K562 (cell line): ENCODE measurements around the gene C1RL. TPM values are rescaled to one million over a fixed set of nuclear protein-coding genes. Genes with fewer than 3 reads are reported as not detected.

Experiments
- ATAC-seq: fragments of 200-7000 bp; cut with Tn5 transposase; 3 replicates; pipeline ENCODE4 v1.9.1; 2020; ENCODE audit warnings: moderate library complexity
- BruUV-seq: library from RNA; stranded (reverse); fragments of 400-500 nt; replicated peaks from 2 replicates; lab custom pipeline; 2021; lab: Mats Ljungman, UMichigan
- CTCF ChIA-PET: fragments of 300-600 bp; formaldehyde crosslinking; extraction: SDS; loops from one replicate; lab custom pipeline; 2021; ENCODE audit warnings: low intra/inter-chr PET ratio; lab: Yijun Ruan, JAX
- POLR2A ChIA-PET: fragments of 300-600, 350-650 bp; sonication (Branson Sonifier 250); formaldehyde crosslinking; extraction: SDS; loops from one replicate; lab custom pipeline; 2021; ENCODE audit warnings: antibody characterized with exemption, inconsistent platforms; lab: Yijun Ruan, JAX
- DNase-seq, 4 experiments: peaks; one replicate each; pipeline versions ENCODE4 v3.0.0 to v3.0.0-alpha.2; 2011 to 2018; ENCODE audit warnings: low spot score in 3 of 4, mixed read lengths in 3 of 4; ENCODE audit errors: extremely low read depth in 1 of 4
- FAIRE-seq: peaks from 2 replicates; lab custom pipeline; 2011; peaks lifted over from hg19 to GRCh38; lab: Jason Lieb, UNC
- H2AFZ ChIP-seq: 2 replicates; pipeline ENCODE4 v1.6.0; 2011; ENCODE audit warnings: low read depth, low read length, control low read depth, inconsistent platforms
- H3K27ac ChIP-seq: fragments of 200-600 bp; 3 replicates; pipeline ENCODE4 v1.8.0; 2011; ENCODE audit warnings: low read depth, mild to moderate bottlenecking, control low read depth, inconsistent platforms, low read length, moderate library complexity, mixed read lengths; ENCODE audit errors: extremely low read depth
- H3K27me3 ChIP-seq, 2 experiments: fragments of 300-600 bp in 1 of 2; 2 replicates in 1 of 2; 3 replicates in 1 of 2; pipeline versions ENCODE4 v1.6.0 to v1.8.0; 2011; ENCODE audit warnings: inconsistent platforms in 2 of 2, low read length in 2 of 2, mild to moderate bottlenecking in 1 of 2, mixed read lengths in 1 of 2, moderate library complexity in 1 of 2; ENCODE audit not compliant: control insufficient read depth in 2 of 2, insufficient read depth in 2 of 2
- H3K36me3 ChIP-seq: fragments of 300-600 bp; 3 replicates; pipeline ENCODE4 v1.8.0; 2011; ENCODE audit warnings: mild to moderate bottlenecking, low read length, inconsistent platforms; ENCODE audit not compliant: control insufficient read depth, insufficient read depth
- H3K4me1 ChIP-seq, 2 experiments: fragments of 200-600 bp in 1 of 2; replicated peaks in 1 of 2; 2 replicates in 1 of 2; 3 replicates in 1 of 2; pipeline versions ENCODE4 v1.5.1 to v1.8.0; 2011; ENCODE audit warnings: inconsistent platforms in 2 of 2, low read length in 2 of 2, mild to moderate bottlenecking in 1 of 2, mixed read lengths in 1 of 2, moderate library complexity in 1 of 2; ENCODE audit not compliant: control insufficient read depth in 2 of 2, insufficient read depth in 2 of 2
- H3K4me2 ChIP-seq: 2 replicates; pipeline ENCODE4 v1.6.1; 2011; ENCODE audit warnings: low read length, control low read depth, inconsistent platforms, mixed read lengths; ENCODE audit not compliant: insufficient read depth
- H3K4me3 ChIP-seq: fragments of 200-600 bp; sonication (generic), shearing (Covaris generic); 2 replicates; pipeline ENCODE4 v1.5.1; 2016; ENCODE audit warnings: control low read depth, inconsistent platforms
- H3K79me2 ChIP-seq: fragments of 200-600 bp; 3 replicates; pipeline ENCODE4 v1.8.0; 2011; ENCODE audit warnings: low read length, inconsistent platforms; ENCODE audit not compliant: control insufficient read depth, insufficient read depth
- H3K9ac ChIP-seq, 2 experiments: 2 replicates each; pipeline versions ENCODE4 v1.6.0 to v1.6.1; 2011; ENCODE audit warnings: low read depth in 2 of 2, low read length in 2 of 2, control low read depth in 1 of 2, inconsistent platforms in 1 of 2, mild to moderate bottlenecking in 1 of 2, mixed read lengths in 1 of 2; ENCODE audit not compliant: insufficient read depth in 1 of 2
- H3K9me1 ChIP-seq: one replicate; pipeline ENCODE4 v1.6.0; 2011; ENCODE audit warnings: inconsistent platforms, mild to moderate bottlenecking, low read length, moderate library complexity; ENCODE audit not compliant: control insufficient read depth, insufficient read depth
- H3K9me3 ChIP-seq: replicated peaks from 2 replicates; pipeline ENCODE4 v1.5.1; 2011; ENCODE audit warnings: low read depth, low read length, inconsistent platforms; ENCODE audit not compliant: control insufficient read depth, insufficient read depth
- H4K20me1 ChIP-seq: replicated peaks from 2 replicates; pipeline ENCODE4 v1.6.1; 2011; ENCODE audit warnings: low read length, inconsistent platforms, mixed read lengths; ENCODE audit not compliant: control insufficient read depth, insufficient read depth
- MCM3 ChIP-seq: fragments of 450-650 bp; IDR thresholded peaks from 2 replicates; pipeline ENCODE4 v1.6.1; 2016
- MEIS2 ChIP-seq: fragments of 450-650 bp; IDR thresholded peaks from 2 replicates; pipeline ENCODE4 v1.6.1; 2014; ENCODE audit warnings: mild to moderate bottlenecking; ENCODE audit not compliant: partially characterized antibody
- MXI1 ChIP-seq: IDR thresholded peaks from 2 replicates; pipeline ENCODE4 v1.6.1; 2011; ENCODE audit warnings: low read depth, mild to moderate bottlenecking, improper control_type of control experiment, low read length
- PHB ChIP-seq: fragments of 250-450 bp; sonication (Bioruptor Pico); IDR thresholded peaks from 2 replicates; pipeline ENCODE4 v1.5.0; 2021
- SETDB1 ChIP-seq: IDR thresholded peaks from one replicate; pipeline ENCODE4 v1.6.1; 2012; ENCODE audit warnings: low read length, control low read depth, inconsistent platforms
- ZNF347 ChIP-seq: fragments of 450-650 bp; formaldehyde crosslinking; IDR thresholded peaks from 2 replicates; pipeline ENCODE4 v1.4.0; 2020; ENCODE audit warnings: low read depth, mild to moderate bottlenecking, moderate library complexity
- ZNF384 ChIP-seq: IDR thresholded peaks from 2 replicates; pipeline ENCODE4 v1.6.1; 2012; ENCODE audit warnings: low read depth, low read length, improper control_type of control experiment
- WGBS: fragments of 100-300 bp; shearing (Covaris generic); methylation state at CpG from one replicate; pipeline ENCODE4 v1.1.6; 2016; ENCODE audit warnings: low coverage, mixed read lengths; ENCODE audit not compliant: insufficient coverage; ENCODE audit errors: missing lambda C conversion rate; 5-methylcytosine and 5-hydroxymethylcytosine counted together
- in situ Hi-C: fragments of 300-500 bp; cut with MboI; formaldehyde crosslinking; loops from 4 replicates; pipeline ENCODE4 v1.15.0; 2018; ENCODE audit warnings: inconsistent platforms, mixed read lengths
- intact Hi-C: fragments of 100-400 bp; cut with micrococcal nuclease; formaldehyde crosslinking; loops from 2 replicates; pipeline ENCODE4 v1.14.2; 2022
- polyA plus RNA-seq, 8 experiments: library from polyadenylated mRNA; depleted of rRNA in 4 of 8; stranded (reverse) in 5 of 8; unstranded in 3 of 8; fragments of >200 nt; fragmentation: Nextera tagmentation in 2 of 8; fragmentation: Illumina TruSeq in 1 of 8; extraction: Ambion mirVana in 2 of 8; extraction: Trizol in 1 of 8; gene quantifications; 2 replicates each; pipeline versions ENCODE4 v1.2.1 to v1.2.3, GENCODE V29; 2011 to 2014; ENCODE audit warnings: inconsistent platforms in 1 of 8, missing spikeins in 1 of 8
- total RNA-seq, 7 experiments: library from RNA; depleted of rRNA in 6 of 7; stranded (reverse); fragments of >200 nt in 6 of 7; fragmentation: Illumina TruSeq in 2 of 7; extraction: Trizol in 2 of 7; gene quantifications; 2 replicates each; pipeline versions ENCODE4 v1.2.1 to v1.2.3, GENCODE V29; 2011 to 2021; ENCODE audit warnings: low replicate concordance in 1 of 7
- TF ChIP-seq, protein P1 (sequence below): fragments of 450-650 bp; IDR thresholded peaks from 2 replicates; pipeline ENCODE4 v1.6.1; 2016; ENCODE audit warnings: mild to moderate bottlenecking, moderate library complexity
- TF ChIP-seq, protein P2 (sequence below): sonication (generic); formaldehyde crosslinking; IDR thresholded peaks from 2 replicates; pipeline ENCODE4 v1.8.0; 2022; ENCODE audit warnings: missing genetic modification reagents, mild to moderate bottlenecking, moderate library complexity, borderline replicate concordance

C1RL gene
- total and polyA plus RNA-seq, 9 of the 15 experiments (the other 6 are each of a cell fraction or from before 2014, with no cell fraction given): 1.4 to 10.7 (median 8.0) TPM

DNA sequence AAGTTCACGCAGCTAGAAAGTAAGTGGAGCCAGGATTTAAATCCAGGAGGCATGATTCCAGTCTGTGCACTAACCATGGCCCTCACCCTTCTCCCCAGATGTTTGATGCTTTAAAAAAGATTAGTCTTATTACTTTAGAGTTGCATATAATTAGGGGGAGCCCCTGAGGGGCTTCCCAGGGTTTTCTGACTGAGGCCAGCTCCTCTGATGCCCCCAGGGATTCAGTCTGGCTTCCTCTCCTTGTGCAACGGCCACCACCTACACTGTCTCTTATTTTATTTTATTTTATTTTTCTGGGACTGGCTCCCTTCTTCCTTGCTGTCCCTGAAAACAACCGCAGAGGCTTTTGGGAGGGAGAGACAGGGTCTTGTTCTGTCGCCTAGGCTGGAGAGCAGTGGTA, 43.8 kb upstream of the C1RL start:
- Histone ChIP-seq H3K4me2 (no peak overlapping the region), H3K27me3 (no peaks in the 10 kb centered on the region), H3K79me2 (no peaks in the 10 kb centered on the region), H3K9me3 (no peaks in the 10 kb centered on the region), H3K4me1 (peaks cover 0 to 9% of the 10 kb centered on the region in 2 experiments; a peak in 2 of 5 replicates), H3K9me1 (no peaks in the 10 kb centered on the region), H3K36me3 (peaks cover 28% of the 10 kb centered on the region; the same call in 2 of the 3 replicates), H3K27ac (no peak overlapping the region), H3K4me3 (no peak overlapping the region), H3K9ac (no peak overlapping the region), H4K20me1 (no peaks in the 10 kb centered on the region), H2AFZ (no peak overlapping the region)
- BruUV-seq: no TSS peak
- ATAC-seq (no peak), DNase-seq (no peak), FAIRE-seq (no peak)
- 56% methylated on average over 3 of the region's 4 CpGs for WGBS
- POLR2A ChIA-PET: interaction anchor here (0.6 to 1.7 kb wide), 3 partner anchors 8 to 12 kb away, joined by 4 to 5 read pairs (median 5); no protein-coding TSS in a partner anchor
- CTCF ChIA-PET: no interaction called here
- in situ Hi-C loops (no loop called here), intact Hi-C loops (no loop called here)
- no peak for TF ChIP-seq ZNF384
- no peak for TF ChIP-seq ZNF347
- no peak for TF ChIP-seq PHB (CRISPR knock-in tag)
- TF ChIP-seq SETDB1: no peak
- TF ChIP-seq, protein P1, sequence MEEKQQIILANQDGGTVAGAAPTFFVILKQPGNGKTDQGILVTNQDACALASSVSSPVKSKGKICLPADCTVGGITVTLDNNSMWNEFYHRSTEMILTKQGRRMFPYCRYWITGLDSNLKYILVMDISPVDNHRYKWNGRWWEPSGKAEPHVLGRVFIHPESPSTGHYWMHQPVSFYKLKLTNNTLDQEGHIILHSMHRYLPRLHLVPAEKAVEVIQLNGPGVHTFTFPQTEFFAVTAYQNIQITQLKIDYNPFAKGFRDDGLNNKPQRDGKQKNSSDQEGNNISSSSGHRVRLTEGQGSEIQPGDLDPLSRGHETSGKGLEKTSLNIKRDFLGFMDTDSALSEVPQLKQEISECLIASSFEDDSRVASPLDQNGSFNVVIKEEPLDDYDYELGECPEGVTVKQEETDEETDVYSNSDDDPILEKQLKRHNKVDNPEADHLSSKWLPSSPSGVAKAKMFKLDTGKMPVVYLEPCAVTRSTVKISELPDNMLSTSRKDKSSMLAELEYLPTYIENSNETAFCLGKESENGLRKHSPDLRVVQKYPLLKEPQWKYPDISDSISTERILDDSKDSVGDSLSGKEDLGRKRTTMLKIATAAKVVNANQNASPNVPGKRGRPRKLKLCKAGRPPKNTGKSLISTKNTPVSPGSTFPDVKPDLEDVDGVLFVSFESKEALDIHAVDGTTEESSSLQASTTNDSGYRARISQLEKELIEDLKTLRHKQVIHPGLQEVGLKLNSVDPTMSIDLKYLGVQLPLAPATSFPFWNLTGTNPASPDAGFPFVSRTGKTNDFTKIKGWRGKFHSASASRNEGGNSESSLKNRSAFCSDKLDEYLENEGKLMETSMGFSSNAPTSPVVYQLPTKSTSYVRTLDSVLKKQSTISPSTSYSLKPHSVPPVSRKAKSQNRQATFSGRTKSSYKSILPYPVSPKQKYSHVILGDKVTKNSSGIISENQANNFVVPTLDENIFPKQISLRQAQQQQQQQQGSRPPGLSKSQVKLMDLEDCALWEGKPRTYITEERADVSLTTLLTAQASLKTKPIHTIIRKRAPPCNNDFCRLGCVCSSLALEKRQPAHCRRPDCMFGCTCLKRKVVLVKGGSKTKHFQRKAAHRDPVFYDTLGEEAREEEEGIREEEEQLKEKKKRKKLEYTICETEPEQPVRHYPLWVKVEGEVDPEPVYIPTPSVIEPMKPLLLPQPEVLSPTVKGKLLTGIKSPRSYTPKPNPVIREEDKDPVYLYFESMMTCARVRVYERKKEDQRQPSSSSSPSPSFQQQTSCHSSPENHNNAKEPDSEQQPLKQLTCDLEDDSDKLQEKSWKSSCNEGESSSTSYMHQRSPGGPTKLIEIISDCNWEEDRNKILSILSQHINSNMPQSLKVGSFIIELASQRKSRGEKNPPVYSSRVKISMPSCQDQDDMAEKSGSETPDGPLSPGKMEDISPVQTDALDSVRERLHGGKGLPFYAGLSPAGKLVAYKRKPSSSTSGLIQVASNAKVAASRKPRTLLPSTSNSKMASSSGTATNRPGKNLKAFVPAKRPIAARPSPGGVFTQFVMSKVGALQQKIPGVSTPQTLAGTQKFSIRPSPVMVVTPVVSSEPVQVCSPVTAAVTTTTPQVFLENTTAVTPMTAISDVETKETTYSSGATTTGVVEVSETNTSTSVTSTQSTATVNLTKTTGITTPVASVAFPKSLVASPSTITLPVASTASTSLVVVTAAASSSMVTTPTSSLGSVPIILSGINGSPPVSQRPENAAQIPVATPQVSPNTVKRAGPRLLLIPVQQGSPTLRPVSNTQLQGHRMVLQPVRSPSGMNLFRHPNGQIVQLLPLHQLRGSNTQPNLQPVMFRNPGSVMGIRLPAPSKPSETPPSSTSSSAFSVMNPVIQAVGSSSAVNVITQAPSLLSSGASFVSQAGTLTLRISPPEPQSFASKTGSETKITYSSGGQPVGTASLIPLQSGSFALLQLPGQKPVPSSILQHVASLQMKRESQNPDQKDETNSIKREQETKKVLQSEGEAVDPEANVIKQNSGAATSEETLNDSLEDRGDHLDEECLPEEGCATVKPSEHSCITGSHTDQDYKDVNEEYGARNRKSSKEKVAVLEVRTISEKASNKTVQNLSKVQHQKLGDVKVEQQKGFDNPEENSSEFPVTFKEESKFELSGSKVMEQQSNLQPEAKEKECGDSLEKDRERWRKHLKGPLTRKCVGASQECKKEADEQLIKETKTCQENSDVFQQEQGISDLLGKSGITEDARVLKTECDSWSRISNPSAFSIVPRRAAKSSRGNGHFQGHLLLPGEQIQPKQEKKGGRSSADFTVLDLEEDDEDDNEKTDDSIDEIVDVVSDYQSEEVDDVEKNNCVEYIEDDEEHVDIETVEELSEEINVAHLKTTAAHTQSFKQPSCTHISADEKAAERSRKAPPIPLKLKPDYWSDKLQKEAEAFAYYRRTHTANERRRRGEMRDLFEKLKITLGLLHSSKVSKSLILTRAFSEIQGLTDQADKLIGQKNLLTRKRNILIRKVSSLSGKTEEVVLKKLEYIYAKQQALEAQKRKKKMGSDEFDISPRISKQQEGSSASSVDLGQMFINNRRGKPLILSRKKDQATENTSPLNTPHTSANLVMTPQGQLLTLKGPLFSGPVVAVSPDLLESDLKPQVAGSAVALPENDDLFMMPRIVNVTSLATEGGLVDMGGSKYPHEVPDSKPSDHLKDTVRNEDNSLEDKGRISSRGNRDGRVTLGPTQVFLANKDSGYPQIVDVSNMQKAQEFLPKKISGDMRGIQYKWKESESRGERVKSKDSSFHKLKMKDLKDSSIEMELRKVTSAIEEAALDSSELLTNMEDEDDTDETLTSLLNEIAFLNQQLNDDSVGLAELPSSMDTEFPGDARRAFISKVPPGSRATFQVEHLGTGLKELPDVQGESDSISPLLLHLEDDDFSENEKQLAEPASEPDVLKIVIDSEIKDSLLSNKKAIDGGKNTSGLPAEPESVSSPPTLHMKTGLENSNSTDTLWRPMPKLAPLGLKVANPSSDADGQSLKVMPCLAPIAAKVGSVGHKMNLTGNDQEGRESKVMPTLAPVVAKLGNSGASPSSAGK: no peak
- TF ChIP-seq, protein P2, sequence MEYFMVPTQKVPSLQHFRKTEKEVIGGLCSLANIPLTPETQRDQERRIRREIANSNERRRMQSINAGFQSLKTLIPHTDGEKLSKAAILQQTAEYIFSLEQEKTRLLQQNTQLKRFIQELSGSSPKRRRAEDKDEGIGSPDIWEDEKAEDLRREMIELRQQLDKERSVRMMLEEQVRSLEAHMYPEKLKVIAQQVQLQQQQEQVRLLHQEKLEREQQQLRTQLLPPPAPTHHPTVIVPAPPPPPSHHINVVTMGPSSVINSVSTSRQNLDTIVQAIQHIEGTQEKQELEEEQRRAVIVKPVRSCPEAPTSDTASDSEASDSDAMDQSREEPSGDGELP (CRISPR knock-in tag): no peak
- TF ChIP-seq MEIS2: no peak
- TF ChIP-seq MCM3: no peak
- TF ChIP-seq MXI1: no peak
